ENCODE results near the gene GPSM1.

DNA sequence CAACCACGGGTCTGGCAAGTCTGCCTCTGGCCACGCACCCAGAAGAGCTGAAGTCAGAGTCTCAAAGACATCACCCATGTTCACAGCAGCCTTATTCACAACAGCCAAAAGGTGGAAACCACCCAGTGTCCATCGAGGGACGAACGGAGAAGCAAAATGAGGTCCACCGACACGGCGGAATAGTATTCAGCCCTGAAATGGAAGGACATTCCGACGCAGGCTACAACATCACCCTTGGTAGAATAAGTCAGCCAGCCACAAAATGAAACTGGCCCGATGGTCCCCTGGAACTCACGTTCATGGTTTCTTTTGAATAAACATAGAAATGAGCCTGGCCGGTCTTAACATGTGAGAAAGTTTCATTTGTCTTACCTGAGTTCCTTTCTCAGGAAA is 40.4 kb upstream of the GPSM1 start:
- TF ChIP-seq CTCF (IDR thresholded peaks at IDR 0.05; ENCODE audit: poor library complexity), result no peak
- no peak for TF ChIP-seq EZH2 (IDR thresholded peaks at IDR 0.05; ENCODE audit: borderline replicate concordance)
